HG02798 (cell line): ENCODE results near the gene KLK12.

Source experiments
- ATAC-seq: cut with Tn5 transposase; IDR thresholded peaks from one replicate; pipeline ENCODE4 v1.9.1; 2021; ENCODE audit warnings: mild to moderate bottlenecking; ENCODE audit not compliant: unreplicated experiment, poor library complexity

KLK12 gene

DNA sequence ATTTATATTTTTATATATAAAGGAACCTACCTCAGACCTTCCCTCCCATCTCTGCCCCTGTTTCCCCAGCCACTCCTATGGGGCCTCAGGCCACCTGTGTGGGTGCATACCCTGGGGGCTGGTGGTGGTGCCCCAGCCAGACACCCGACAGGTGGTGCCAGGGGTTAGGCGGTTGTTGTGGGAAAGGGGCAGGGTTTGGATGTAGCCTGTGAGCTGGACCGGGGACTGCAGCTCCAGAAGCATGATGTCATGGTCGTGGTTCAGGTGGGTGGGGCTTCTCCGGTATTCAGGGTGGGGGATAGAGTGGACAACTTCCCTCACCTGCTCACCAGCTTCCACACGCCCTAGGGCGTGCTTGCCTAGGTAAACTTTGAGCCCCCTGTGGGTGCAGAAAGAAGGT lies 24.9 kb upstream of the KLK12 start:
- no peak for ATAC-seq

DNA sequence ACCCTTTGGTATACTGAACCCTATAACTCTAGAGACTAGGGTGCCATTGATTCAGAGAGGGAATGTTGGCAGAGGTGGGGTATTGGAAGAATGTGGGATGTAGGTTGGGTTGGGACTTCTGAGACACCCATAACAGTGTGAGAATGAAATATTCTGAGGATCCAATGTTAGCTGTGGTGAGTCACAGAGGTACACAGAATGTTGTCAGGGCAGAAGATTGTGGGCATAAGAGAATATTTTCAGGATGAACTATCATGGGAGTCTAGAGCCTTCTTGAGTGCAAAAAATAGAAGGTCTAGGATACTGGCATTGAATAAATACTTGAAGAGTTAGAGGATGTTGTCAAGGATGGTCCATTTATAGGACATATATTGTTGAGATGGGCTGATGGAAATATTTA lies 21.1 kb upstream of the KLK12 start:
- no peak for ATAC-seq

DNA sequence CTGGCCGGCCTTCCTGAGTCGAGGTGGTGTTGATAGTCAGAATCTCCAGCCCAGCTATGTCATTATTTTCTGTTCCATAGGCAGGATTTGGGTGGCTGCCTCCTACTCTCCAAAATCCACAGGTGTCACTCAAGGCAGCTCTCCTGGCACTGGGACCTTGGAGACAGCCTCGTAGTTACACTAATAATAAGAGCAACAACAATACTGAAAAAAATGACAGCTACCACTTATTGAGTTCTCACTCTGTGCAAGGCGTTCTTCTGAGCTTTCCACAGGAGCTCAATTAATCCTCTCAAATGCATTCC lies 12.2 kb upstream of the KLK12 start:
- no peak for ATAC-seq

DNA sequence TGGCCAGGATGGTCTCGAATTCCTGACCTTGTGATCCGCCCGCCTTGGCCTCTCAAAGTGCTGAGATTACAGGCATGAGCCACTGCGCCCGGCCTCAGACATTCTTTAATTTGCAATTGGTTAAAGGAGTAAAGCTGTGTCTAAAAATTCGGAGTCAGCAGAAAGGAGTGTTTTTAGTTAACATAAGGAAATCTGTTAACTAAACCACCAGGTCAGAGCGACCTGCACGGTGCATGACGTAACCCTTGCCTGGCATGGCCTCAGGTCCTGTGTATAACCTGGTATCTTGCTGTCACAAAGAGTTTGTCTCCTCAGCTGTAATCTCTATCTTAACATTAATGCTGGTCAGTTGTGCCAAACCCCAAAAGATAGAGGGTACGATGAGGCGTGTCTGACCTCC lies 9.5 kb upstream of the KLK12 start:
- no peak for ATAC-seq

DNA sequence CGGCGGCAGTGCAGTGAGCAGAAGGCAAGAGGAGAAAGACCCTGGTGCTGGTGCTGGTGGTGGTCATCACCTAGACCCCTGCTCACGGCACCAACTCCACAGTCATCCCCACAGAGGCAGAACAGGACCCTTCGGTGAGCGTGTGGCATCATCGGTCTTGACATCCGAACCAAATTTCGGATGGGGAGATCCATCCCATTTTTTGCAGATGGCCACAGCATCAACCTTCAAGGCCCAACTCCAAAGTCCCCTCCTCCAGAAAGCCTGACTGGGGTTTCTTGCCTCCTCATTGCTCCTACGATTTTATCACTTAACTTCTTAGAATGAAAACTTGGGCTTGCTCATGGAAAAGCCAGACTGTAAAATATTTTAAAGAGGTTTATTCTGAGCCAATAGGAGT lies 8.7 kb upstream of the KLK12 start:
- ATAC-seq: no peak

DNA sequence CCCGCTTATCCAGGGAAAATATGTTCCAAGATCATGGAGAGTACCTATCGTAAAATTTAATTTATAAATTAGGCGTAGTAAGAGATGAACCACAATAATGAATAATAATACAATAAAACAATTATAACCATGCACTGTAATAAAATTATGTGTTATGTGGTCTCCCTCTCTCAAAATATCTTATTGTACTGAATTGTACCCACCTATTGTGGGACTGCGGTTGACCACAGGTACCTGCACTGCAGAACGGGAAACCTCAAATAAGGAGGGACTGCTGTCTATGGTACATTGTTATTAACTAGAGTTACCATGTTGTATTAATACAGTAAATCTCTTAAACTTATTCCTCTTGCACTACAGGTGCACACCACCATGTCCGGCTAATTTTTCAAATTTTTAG lies 5.3 kb upstream of the KLK12 start:
- ATAC-seq: no peak

DNA sequence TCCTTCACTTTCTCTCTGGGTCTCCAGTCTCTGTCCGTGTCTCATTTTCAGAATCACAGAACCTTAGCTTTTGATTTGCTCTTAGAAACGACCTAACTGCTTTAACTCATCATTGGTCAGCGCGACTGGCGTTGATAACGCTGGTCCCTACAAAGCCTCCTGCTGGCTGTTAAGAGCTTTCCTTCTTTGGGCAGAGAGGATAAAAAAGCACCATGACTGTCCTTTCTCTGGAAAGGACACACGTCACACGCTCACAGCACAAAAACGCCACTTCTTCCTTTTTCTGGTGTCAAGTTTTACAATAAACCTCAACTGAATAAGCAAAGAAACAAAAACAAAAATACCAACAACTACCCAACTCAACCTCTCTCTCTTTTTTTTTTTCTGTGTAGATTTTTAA lies 1.7 kb upstream of the KLK12 start:
- no peak for ATAC-seq

DNA sequence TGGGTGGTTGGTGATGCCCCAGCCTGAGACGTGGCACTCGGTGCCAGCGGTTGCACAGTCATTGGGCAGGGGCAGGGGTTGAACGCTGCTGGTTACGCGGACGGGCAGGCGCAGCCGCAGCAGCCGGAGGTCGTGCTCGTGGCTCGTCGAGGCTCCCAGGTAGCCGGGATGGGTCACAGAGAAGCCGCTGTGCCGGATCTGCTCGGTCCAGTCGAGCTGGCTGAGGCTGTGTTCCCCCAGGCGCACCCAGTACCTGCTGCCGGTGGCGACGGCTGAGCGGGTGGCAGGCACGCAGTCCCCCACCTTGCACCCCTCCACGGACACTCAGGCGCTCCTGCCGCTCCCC lies 2.9 kb downstream of the KLK12 start:
- ATAC-seq: no peak

DNA sequence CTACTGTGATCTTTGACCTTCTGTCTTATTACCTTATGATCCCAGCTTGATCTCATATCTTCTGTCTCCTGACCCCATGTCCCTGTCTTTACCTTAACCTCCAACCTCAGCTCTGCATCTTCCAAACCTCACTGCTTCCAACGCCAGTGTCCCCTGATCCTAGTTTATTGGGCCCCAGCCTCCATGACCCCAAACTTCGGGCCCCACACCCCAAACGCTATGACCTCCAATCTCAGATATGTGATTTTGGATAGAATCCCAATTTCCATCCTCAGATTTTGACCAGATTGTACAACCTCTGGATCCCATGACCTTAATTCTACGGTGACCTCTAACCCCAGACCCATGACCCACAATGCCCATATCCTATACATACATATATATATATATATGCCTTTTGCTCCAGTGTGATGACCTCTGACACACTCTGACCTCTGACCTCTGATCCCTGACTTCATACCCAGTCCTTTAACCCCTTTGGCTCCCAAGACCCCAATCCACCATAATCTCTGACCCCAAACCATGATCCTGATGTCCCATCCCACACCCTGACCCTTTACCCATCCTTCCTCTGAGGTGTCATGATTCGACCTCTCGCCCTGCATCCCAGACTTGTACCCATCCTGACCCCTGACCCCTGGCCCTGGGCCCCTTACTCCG lies 3.5 kb downstream of the KLK12 start:
- no peak for ATAC-seq

DNA sequence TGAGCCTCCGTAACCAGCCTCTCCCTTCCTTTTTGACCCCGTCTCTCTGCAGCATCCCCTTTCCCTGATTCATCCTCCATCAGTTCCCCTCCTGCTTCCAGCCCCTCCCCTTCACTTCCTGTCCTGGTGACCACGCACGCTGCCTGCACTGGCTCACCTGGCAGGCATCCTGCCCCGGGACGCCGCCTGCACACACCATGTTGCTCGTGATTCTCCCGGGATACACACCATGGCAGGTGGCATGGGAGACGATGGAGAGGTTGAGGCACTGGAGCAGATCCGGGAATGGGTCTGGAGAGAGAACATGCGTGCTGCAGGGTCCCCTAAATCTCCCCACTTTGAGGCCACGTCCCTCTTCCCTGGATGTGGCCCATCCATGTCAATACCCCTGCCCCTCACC lies 4.2 kb downstream of the KLK12 start:
- ATAC-seq: no peak

DNA sequence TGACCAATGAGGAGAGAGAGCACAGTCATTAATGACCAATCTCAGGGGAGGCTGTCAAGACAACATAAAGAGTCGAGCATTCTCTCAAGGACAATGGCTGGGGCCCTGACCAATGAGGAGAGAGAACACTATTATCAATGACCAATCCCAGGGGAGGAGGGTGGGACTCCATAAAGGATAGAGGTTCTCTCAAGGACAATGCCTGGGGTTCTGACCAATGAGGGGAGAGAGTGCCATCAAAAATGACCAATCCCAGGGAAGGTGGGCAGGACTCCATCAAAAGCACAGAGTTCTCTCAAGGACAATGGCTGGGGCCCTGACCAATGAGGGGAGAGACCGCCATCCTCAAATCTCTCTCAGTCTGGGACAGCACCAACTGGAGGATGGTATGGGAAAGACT lies 5.1 kb downstream of the KLK12 start:
- no peak for ATAC-seq

DNA sequence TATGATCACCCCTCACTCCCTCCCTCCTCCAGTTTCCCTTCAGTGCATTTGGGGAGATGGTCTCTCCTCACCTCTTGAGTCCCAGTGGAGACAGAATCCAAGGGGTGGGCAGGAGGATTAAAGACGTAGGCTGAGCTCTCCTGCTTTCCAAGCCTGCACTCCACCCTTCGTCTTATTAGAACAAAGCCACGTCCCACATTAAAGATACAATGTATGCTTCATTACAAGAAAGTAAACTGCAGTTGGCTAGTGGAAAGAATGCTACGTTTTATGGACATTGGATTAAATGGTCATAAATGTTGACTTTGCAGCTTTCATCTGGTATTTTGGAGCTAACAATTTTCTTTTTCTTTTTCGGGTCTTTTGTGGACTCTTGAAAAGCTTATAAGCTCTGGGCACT lies 6.9 kb downstream of the KLK12 start:
- ATAC-seq: no peak

DNA sequence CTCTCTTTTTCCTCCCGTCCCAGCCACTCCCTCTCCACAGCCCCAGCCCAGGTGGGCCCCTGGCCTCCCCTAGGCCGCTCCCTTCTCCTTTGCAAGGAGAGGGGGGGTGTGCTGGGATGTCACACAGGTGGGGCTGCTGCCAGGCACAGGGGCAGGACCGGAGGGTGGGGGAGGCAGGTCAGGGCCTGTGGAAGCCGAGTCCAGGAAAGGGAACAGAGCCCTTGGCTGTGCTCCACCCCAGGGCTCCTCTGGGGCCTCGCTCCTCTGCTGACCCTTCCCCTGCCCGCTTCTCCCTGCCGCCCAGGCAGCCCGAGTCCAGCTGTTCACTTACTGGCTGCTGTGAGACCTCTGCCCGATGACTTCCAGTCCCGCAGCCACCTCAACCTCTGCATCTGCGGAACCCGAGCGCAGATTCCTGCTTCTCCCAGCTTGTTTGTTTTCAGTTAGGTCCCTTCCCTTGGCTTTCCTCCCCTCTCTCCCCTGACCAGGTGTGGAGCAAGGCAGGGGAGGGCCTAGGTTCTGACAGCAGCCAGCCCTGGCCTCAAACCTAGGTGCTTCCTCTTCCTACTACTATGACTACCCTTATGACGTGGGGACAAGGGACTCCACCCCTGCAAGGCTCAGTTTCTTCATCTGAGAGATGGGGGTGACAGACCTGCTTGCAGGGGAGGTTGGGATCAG lies 7.5 kb downstream of the KLK12 start:
- no peak for ATAC-seq

DNA sequence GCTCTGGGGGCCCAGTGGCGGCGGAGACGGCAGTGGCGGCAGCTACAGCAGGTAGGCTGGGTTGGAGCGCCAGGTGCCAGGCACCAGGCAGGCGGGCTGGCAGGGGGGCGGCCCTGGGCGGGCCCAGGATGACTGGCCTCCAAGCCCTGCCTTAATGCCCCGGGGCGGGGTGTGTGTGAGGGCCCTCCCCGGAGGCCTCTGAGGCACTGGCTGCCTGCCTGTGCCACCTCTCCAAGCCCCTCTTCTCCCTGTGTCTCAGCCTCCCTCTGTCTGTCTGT lies 8.3 kb downstream of the KLK12 start, which contains the start of gene KLK11:
Gene KLK11, minus strand, starts transcription at position 63 of the 278 bp plus-strand sequence. CDS start 985 bp downstream, outside the sequence.
- no peak for ATAC-seq

DNA sequence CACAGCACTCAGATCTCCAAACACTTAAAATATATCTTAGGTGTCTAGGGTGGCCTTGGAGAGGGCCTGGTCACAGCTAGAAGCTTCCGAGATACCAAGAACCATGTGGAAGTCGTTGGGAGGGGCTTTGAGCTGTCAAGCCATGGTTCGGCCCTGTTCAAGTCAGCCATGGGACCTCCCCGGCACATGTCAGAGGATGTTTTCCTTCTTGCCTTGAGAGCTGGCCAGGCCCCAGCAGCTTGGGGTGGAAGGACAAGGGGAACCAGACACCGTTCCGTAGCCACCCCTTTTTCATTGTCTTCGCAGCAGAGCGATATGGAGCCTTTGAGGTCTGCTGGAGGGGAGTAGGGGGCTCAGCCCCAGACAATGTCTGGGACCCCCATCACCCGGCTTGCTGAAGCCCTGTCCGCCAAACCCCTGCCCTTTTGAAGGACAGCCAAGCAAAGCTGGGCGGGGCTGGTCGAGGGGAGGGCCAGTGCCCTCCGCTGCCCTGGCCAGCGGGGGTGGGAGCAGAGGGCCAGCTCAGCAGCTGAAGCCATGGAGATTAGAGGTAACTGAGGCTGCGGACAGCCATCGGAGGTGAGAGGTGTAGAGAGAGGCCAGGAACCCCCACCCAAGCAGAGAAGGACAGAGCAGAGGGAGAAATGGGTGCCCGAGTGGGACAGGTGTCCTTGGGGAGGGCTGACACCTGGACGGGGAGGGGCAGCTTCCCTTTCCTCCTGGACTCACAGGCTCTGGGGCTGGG lies 8.8 kb downstream of the KLK12 start:
- no peak for ATAC-seq

DNA sequence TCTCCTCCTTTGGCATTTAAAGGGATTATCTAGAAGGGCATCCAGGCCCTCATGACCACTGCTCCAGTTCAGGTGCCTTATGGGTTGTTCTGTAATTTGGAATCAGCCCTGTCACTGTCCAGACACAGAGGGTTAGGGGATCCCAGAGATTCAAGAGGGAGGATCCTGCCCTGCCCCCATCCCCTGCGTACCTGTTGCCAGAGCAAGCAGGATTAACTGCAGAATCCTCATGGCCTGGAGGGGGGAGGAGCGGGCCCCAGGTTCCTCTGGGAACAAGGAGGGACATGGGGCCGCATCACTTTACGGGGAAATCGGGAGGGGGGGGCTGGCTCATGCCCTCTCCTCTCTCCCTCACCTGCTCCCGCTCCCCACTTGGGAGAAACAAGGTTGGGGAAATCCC lies 9.4 kb downstream of the KLK12 start:
- no peak for ATAC-seq

DNA sequence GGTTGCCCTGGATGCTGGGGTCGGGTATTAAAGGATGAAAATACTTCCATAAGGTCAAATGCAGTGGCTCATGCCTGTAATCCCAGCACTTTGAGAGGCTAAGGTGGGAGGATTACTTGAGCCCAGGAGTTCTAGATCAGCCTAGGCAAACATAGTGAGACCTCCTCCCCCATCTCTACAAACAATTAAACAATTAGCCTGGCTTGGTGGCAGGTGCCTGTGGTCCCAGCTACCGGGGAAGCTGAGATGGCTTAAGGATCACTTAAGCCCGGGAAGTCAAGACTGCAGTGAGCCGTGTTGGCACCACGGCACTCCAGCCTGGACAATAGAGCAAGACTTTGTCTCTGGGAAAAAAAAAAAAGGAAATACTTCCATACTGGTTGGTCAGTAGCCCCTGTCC lies 9.9 kb downstream of the KLK12 start:
- no peak for ATAC-seq

DNA sequence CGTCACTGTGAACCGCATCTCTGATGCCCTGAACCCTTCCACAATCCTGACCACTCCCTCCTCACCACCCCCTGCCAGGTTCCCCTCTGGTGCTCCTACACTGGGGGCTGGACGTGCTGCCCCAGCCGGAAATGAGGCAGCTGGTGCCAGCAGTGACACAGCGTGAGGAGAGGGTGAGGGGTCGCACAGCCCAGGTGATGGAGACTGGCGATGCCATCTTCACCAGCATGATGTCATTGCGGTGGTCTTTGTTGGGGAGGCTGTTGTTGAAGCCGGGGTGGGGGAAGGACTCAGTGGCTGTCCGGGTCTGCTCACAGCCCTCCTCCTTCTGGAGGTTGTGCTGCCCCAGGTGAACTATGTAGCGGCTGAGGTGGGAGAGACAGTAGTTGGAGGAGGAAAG lies 10.9 kb downstream of the KLK12 start:
- ATAC-seq: no peak

DNA sequence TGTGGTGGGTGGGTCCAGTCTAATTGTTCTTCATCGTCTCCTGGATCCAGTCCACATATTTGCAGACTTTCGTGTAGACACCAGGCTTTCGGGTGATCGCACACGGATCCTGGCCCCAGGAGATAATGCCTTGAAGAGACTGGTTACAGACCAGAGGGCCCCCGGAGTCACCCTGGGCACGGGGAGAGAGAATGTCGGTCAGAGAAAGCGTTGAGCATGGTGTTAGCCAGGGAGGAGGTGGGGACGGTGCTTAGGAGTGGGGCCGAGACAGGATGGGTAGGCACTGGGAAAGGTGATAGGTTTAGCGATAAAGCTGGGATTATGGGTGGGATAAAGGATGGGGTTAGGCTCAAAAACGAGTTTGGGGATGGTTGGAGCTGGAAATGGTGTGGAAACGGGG lies 12.3 kb downstream of the KLK12 start:
- ATAC-seq: no peak

DNA sequence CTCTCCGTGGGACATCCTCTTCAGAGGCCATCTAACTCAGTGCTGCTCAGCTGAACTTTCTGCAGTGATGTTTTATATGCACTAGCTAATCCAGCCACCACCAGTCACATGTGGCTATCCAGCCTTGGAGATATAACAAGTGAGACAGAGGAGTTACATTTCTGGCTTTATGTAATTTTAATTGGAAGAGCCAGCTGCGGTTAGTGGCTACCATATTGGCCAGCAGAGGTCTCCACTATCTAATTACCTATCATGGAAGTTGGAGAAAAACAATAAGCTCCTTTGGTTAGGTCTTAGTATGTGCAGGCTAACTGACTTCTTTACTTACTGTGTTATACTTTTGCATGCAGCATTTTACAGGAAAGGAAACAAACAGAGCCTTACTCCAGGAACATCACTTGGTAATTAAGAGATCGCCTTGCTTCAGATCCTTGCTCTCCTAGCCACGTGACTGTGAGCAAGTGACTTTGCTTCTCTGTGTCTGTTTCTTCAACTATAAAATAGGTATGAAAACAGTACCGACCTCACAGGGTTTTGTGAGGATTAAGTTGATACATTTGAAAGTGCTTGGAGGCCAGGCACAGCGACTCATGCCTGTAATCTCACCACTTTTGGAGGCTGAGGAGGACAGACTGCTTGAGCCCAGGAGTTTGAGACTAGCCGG lies 13.7 kb downstream of the KLK12 start:
- no peak for ATAC-seq

DNA sequence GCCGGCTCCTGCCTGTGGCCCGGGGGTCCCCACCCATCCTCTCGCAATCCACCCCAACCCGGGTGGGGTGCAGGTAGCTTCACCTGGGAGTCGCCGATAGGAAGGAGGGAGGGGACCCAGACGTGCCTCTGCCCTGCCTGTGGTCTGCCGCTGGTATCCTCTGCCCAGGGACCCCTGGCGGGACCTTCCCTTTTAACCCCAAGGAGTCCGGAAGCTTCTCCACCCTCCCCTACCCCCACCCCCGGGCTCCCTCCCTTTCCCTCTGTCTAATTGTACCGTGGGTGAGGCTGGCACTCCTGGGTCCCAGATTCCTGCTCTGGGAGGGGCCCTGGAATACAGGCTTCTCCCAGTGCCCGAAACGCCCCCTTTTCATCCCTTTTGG lies 15.3 kb downstream of the KLK12 start, which contains the start of gene KLK10:
Gene KLK10, minus strand, starts transcription at position 166 of the 382 bp plus-strand sequence. CDS start 579 bp downstream, outside the sequence.
- no peak for ATAC-seq
